Measurements from ENCODE around the gene UBE3B. TPM values are rescaled to one million over a fixed set of nuclear protein-coding genes. Genes with fewer than 3 reads are reported as not detected.

UBE3B gene
- polyA plus RNA-seq, 1 donor (not counting 4 experiments of a cell fraction or from before 2014, with no cell fraction given) = 27.1 TPM

GRCh38 chr12:109517619-109518018 lies 40.2 kb downstream of the UBE3B start:
- no peak for FAIRE-seq
- Histone ChIP-seq H3K9me3 (ENCODE audit: control insufficient read depth, low read depth, low read length) (no peaks in the 10 kb centered on the region), H3K36me3 (ENCODE audit: control insufficient read depth in 2 of 2, extremely low read depth in 1 of 2, insufficient read depth in 2 of 2, low read length in 2 of 2) (peaks cover 17 to 35% of the 10 kb centered on the region in 2 experiments), H3K9ac (ENCODE audit: control insufficient read depth, extremely low read depth, insufficient read depth, low read length) (no peak overlapping the region), H3K4me2 (ENCODE audit: control insufficient read depth, extremely low read depth, insufficient read depth, low read depth, low read length) (no peak overlapping the region), H3K4me3 (ENCODE audit: control insufficient read depth in 2 of 3, extremely low read depth in 1 of 3, insufficient read depth in 2 of 3, low read depth in 1 of 3, low read length in 3 of 3) (no peak overlapping the region), H3K4me1 (ENCODE audit: control insufficient read depth, extremely low read depth, insufficient read depth, low read length) (no peaks in the 10 kb centered on the region), H2AFZ (ENCODE audit: control insufficient read depth, low read length) (no peak overlapping the region), H4K20me1 (ENCODE audit: control insufficient read depth, extremely low read depth, insufficient read depth, low read length) (no peaks in the 10 kb centered on the region), H3K9me1 (ENCODE audit: control insufficient read depth, extremely low read depth, insufficient read depth, low read length) (no peaks in the 10 kb centered on the region), H3K79me2 (ENCODE audit: control insufficient read depth, insufficient read depth, low read length) (no peaks in the 10 kb centered on the region), H3K27ac (ENCODE audit: control insufficient read depth, insufficient read depth, low read length) (no peak overlapping the region), H3K27me3 (ENCODE audit: control insufficient read depth, extremely low read depth, insufficient read depth, low read length) (no peaks in the 10 kb centered on the region)
- TF ChIP-seq EZH2 (IDR thresholded peaks at IDR 0.05; ENCODE audit: low read length) (no peak), CTCF (optimal IDR thresholded peaks at IDR 0.05 in 1 of 3, IDR thresholded peaks at IDR 0.05 in 1 of 3, conservative IDR thresholded peaks at IDR 0.05 in 1 of 3; ENCODE audit: extremely low read depth in 1 of 3, insufficient read depth in 2 of 3, low read length in 3 of 3) (no peak)
- dilution Hi-C loops (cut with MboI; ENCODE audit: extremely low pct_ligation_motif_present, low sequenced_read_pairs) = no loop called here
- no peak for DNase-seq (ENCODE audit: low read depth, low spot score)

GRCh38 chr12:109518820-109519665 lies 41.6 kb downstream of the UBE3B start:
- Histone ChIP-seq H3K27ac (ENCODE audit: control insufficient read depth, insufficient read depth, low read length) (no peak overlapping the region), H3K36me3 (ENCODE audit: control insufficient read depth in 2 of 2, extremely low read depth in 1 of 2, insufficient read depth in 2 of 2, low read length in 2 of 2) (peaks cover 11 to 43% of the 10 kb centered on the region in 2 experiments), H4K20me1 (ENCODE audit: control insufficient read depth, extremely low read depth, insufficient read depth, low read length) (no peaks in the 10 kb centered on the region), H3K4me1 (ENCODE audit: control insufficient read depth, extremely low read depth, insufficient read depth, low read length) (no peaks in the 10 kb centered on the region), H3K9ac (ENCODE audit: control insufficient read depth, extremely low read depth, insufficient read depth, low read length) (no peak overlapping the region), H3K4me2 (ENCODE audit: control insufficient read depth, extremely low read depth, insufficient read depth, low read depth, low read length) (no peak overlapping the region), H2AFZ (ENCODE audit: control insufficient read depth, low read length) (no peak overlapping the region), H3K9me1 (ENCODE audit: control insufficient read depth, extremely low read depth, insufficient read depth, low read length) (no peaks in the 10 kb centered on the region), H3K27me3 (ENCODE audit: control insufficient read depth, extremely low read depth, insufficient read depth, low read length) (no peaks in the 10 kb centered on the region), H3K9me3 (ENCODE audit: control insufficient read depth, low read depth, low read length) (no peaks in the 10 kb centered on the region), H3K79me2 (ENCODE audit: control insufficient read depth, insufficient read depth, low read length) (no peaks in the 10 kb centered on the region), H3K4me3 (ENCODE audit: control insufficient read depth in 2 of 3, extremely low read depth in 1 of 3, insufficient read depth in 2 of 3, low read depth in 1 of 3, low read length in 3 of 3) (no peak overlapping the region)
- peak; percentile 94 for FAIRE-seq
- dilution Hi-C loops (cut with MboI; ENCODE audit: extremely low pct_ligation_motif_present, low sequenced_read_pairs) = no loop called here
- DNase-seq (ENCODE audit: low read depth, low spot score) = no peak
- TF ChIP-seq CTCF (optimal IDR thresholded peaks at IDR 0.05 in 1 of 3, IDR thresholded peaks at IDR 0.05 in 1 of 3, conservative IDR thresholded peaks at IDR 0.05 in 1 of 3; ENCODE audit: extremely low read depth in 1 of 3, insufficient read depth in 2 of 3, low read length in 3 of 3) (peak; percentile 79 to 89 (median 80)), EZH2 (IDR thresholded peaks at IDR 0.05; ENCODE audit: low read length) (no peak)
